Type B pancreatic cell (in vitro differentiated cells): ENCODE measurements around the gene TMEM86B. TPM values are rescaled to one million over a fixed set of nuclear protein-coding genes. Genes with fewer than 3 reads are reported as not detected.

Source experiments
- DNase-seq: peaks from one replicate; pipeline ENCODE4 v3.0.0; 2021; ENCODE audit warnings: mixed read lengths; ENCODE audit not compliant: unreplicated experiment; ENCODE audit errors: extremely low spot score
- H3K27ac Mint-ChIP-seq: 2 replicates; pipeline ENCODE4 v1.8.0; 2021; ENCODE audit warnings: mild to moderate bottlenecking, mixed read lengths
- H3K27me3 Mint-ChIP-seq: 2 replicates; pipeline ENCODE4 v1.8.0; 2021; ENCODE audit warnings: mixed read lengths
- H3K36me3 Mint-ChIP-seq: 2 replicates; pipeline ENCODE4 v1.8.0; 2021; ENCODE audit warnings: mixed read lengths
- H3K4me1 Mint-ChIP-seq: one replicate; pipeline ENCODE4 v1.8.0; 2021; ENCODE audit warnings: mixed read lengths; ENCODE audit not compliant: unreplicated experiment
- H3K4me3 Mint-ChIP-seq: 2 replicates; pipeline ENCODE4 v1.8.0; 2021; ENCODE audit warnings: mild to moderate bottlenecking, mixed read lengths
- H3K9me3 Mint-ChIP-seq: 2 replicates; pipeline ENCODE4 v1.8.0; 2021; ENCODE audit warnings: mixed read lengths
- CTCF ChIP-seq: fragments of 200-600 bp; sonication (generic); conservative IDR thresholded peaks from 2 replicates; pipeline ENCODE4 v1.5.0; 2021; ENCODE audit warnings: antibody characterized with exemption, mild to moderate bottlenecking
- total RNA-seq: library from RNA; stranded (reverse); gene quantifications from 2 replicates; pipeline ENCODE4 v1.2.1, GENCODE V29; 2021; ENCODE audit warnings: low replicate concordance

The TMEM86B gene
- total RNA-seq, 1 donor from 2014 or later, result 14.4 TPM

GRCh38 chr19:55220525-55220924 lies 8.0 kb downstream of the TMEM86B start:
- Mint-ChIP-seq H3K36me3 (peaks cover 8% of the 10 kb centered on the region), H3K9me3 (peaks cover 8% of the 10 kb centered on the region), H3K27me3 (peaks cover 8% of the 10 kb centered on the region), H3K4me3 (no peak overlapping the region), H3K27ac (no peak overlapping the region), H3K4me1 (peaks cover 11% of the 10 kb centered on the region)
- no peak for TF ChIP-seq CTCF
- DNase-seq, result no peak

DNA sequence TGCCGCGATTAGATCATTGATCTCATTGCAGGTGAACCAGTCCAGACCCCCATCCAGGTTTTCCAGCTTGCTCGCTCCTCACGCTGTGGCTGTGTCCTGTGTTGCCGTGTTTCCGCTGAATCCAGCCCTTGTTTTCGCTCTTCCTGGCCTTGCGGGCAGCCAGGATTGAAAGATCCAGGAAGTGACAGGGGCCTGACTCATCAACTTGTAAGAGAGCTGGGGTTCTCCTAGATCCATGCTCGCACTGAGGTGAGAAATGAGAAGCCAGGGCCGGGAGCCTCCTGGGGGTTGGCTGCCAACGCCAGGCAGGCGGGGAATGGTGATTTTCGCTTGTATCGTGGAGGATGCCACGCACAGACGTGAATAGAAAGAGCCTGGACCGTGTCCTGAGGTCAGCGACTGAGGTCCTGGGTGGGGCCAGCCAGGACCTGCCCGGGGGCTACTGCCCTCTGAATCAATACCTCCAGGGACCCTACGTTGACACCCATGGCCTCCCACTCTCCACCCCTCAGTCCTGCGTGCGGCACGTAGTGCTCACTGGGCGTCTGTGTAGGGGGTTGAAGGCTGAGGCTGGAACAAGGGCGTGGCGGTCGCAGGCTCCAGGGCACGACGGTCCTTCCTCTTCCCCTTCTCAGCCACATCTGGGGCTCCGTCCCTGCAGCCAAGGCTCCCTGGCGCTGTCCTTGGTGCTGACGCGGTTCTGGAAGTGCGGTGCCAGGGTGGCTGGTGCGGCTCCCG lies 11.9 kb downstream of the TMEM86B start:
- H3K4me1 Mint-ChIP-seq, result peaks cover 11% of the 10 kb centered on the region
- H3K9me3 Mint-ChIP-seq, result peaks cover 15% of the 10 kb centered on the region
- peaks cover 10% of the 10 kb centered on the region for H3K27me3 Mint-ChIP-seq
- H3K36me3 Mint-ChIP-seq, result peaks cover 7% of the 10 kb centered on the region
- no peak for TF ChIP-seq CTCF
- no peak for DNase-seq
- H3K4me3 Mint-ChIP-seq, result peak overlapping the region; percentile 91
- H3K27ac Mint-ChIP-seq, result peak overlapping the region; percentile 85

- Mint-ChIP-seq H3K4me1 (peaks cover 15% of the 10 kb centered on the region), H3K4me3 (no peak overlapping the region), H3K27ac (no peak overlapping the region), H3K27me3 (peaks cover 10% of the 10 kb centered on the region), H3K36me3 (peaks cover 4% of the 10 kb centered on the region), H3K9me3 (peaks cover 15% of the 10 kb centered on the region)
- no peak for TF ChIP-seq CTCF
- DNase-seq, result no peak
These were observed 15.0 kb downstream of the TMEM86B start for GRCh38 chr19:55213547-55213946.

DNA sequence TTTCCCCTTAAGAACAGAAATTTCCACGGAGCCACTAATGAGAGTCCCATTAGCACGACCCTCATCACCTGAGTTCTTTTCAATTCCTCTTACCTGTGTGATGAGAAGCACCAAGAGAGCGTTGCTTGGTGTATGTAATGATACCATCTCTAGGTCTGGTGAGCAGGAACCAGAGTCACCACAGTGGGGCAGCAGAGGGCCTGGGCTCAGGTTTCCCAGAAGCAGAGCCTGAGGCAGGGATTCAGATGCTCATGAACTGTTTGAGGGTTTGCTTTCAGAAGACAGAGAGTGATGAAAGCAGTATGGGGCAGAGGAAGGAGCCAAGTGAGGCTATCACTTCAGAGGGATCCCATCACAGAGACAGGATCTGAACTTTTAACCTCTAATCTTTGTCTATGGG lies 16.1 kb downstream of the TMEM86B start:
- peaks cover 15% of the 10 kb centered on the region for H3K9me3 Mint-ChIP-seq
- no peak overlapping the region for H3K4me3 Mint-ChIP-seq
- no peak for DNase-seq
- peaks cover 15% of the 10 kb centered on the region for H3K4me1 Mint-ChIP-seq
- H3K36me3 Mint-ChIP-seq, result peaks cover 4% of the 10 kb centered on the region
- peak overlapping the region; percentile 40 for H3K27ac Mint-ChIP-seq
- TF ChIP-seq CTCF, result peak; percentile 66
- peaks cover 10% of the 10 kb centered on the region for H3K27me3 Mint-ChIP-seq

- peak overlapping the region; percentile 49 for H3K4me3 Mint-ChIP-seq
- peaks cover 5% of the 10 kb centered on the region for H3K9me3 Mint-ChIP-seq
- TF ChIP-seq CTCF, result no peak
- H3K4me1 Mint-ChIP-seq, result peaks cover 13% of the 10 kb centered on the region
- H3K36me3 Mint-ChIP-seq, result no peaks in the 10 kb centered on the region
- peaks cover 5% of the 10 kb centered on the region for H3K27me3 Mint-ChIP-seq
- H3K27ac Mint-ChIP-seq, result peak overlapping the region; percentile 78
- no peak for DNase-seq
These were observed 18.7 kb downstream of the TMEM86B start for GRCh38 chr19:55209693-55210472.
